ENCODE results near the gene REG4.
"Not testable (repeated sequence)": the region's sequence is repeated elsewhere in the genome, so short reads cannot be mapped to it uniquely, and the experiment has no call there.

The REG4 gene

DNA sequence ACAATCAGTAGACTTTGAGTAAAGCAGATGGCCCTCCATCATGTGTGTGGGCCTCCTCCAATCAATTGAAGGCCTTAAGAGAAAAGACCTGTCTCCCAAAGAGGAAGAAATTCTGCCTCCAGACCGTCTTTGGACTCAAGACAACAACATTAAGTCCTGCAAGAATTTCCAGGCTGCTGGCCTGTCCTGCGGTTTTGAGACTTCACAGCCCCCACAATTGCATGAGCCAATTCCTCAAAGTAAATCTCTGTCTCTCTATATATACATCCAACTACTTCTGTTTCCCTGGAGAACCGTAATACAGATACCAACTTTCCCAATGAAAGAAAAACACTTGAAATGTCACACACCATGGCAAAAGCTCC lies 16.4 kb downstream of the REG4 start:
- no CpG with 5 or more reads among the region's 3 CpGs for WGBS (ENCODE audit: insufficient coverage, insufficient read length)

DNA sequence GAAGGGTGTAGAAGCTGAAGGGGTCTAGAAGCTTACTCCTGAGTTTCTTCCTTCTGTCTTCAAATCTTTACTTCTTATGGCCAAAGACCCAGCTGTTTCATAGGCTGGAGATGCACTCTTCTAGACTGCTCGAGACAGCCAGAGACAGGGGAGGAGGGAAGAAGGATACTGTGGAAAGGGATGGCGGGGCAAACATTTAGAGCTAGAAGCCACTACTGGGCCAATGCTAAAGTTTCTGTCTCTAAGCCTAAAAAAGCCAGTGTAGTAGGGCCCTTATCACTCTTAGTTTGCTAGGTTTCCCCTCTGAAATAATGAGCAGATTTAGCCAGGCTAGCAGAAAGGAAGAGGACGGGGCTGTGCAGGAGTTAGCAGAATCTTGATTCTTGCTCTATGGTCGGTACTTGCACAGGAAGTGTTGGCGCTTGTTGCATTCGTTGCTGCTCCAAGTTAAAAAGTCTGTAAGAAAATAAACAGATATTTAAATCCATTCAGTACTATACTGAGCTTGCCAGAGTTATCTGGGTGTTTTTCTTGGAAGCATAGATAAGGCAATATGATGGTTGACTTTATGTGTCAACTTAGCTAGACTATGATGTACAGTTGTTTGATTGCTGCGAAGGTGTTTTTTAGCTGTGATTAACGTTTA lies 16.9 kb downstream of the REG4 start:
- Histone ChIP-seq H3K27me3 (ENCODE audit: control insufficient read depth, insufficient read depth, low read length) (no peaks in the 10 kb centered on the region), H3K27ac (ENCODE audit: low read length) (no peak overlapping the region), H3K4me1 (ENCODE audit: control insufficient read depth, insufficient read depth, low read length) (0 out of 2 replicates have a peak, but pooled peaks cover 2% of the 10 kb centered on the region), H3K9me3 (ENCODE audit: control insufficient read depth, insufficient read depth, low read length) (no peaks in the 10 kb centered on the region), H3K4me3 (ENCODE audit: low read length) (no peak overlapping the region), H3K36me3 (ENCODE audit: control insufficient read depth, insufficient read depth, low read length) (no peaks in the 10 kb centered on the region)
- no CpG with 5 or more reads among the region's 8 CpGs for WGBS (ENCODE audit: insufficient coverage, insufficient read length)
- DNase-seq (ENCODE audit: low read depth, low spot score): no peak

More for the DNA sequence above, 16.4 kb downstream of the REG4 start:
- Histone ChIP-seq H3K4me1 (ENCODE audit: control insufficient read depth, insufficient read depth, low read length) (0 out of 2 replicates have a peak, but pooled peaks cover 2% of the 10 kb centered on the region), H3K27ac (ENCODE audit: low read length) (no peak overlapping the region), H3K27me3 (ENCODE audit: control insufficient read depth, insufficient read depth, low read length) (no peaks in the 10 kb centered on the region), H3K4me3 (ENCODE audit: low read length) (no peak overlapping the region), H3K36me3 (ENCODE audit: control insufficient read depth, insufficient read depth, low read length) (no peaks in the 10 kb centered on the region), H3K9me3 (ENCODE audit: control insufficient read depth, insufficient read depth, low read length) (no peaks in the 10 kb centered on the region)
- DNase-seq (ENCODE audit: low read depth, low spot score): no peak

DNA sequence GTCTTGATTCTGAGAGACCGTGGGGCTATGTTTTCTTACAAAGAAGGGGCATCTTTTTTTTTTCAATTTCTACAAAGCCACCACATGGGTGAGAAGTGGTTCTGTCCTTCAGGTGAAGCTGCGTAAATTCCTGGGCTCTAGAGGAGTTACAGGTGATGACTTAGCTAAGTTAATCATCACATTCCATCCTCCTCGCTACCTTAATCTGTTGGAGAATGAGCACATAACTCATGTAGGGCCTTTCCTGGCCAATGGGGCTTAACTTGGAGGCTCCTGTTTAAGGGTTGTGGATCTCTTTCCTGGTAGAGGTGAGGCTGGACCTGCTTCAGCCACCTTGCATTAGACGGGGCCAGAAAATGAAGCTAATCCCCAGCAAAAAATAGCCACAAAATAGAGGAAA lies 19.9 kb downstream of the REG4 start:
- Histone ChIP-seq H3K9me3 (ENCODE audit: control insufficient read depth, insufficient read depth, low read length) (no peaks in the 10 kb centered on the region), H3K4me1 (ENCODE audit: control insufficient read depth, insufficient read depth, low read length) (0 out of 2 replicates have a peak, but pooled peaks cover 2% of the 10 kb centered on the region), H3K27ac (ENCODE audit: low read length) (no peak overlapping the region), H3K27me3 (ENCODE audit: control insufficient read depth, insufficient read depth, low read length) (no peaks in the 10 kb centered on the region), H3K36me3 (ENCODE audit: control insufficient read depth, insufficient read depth, low read length) (no peaks in the 10 kb centered on the region), H3K4me3 (ENCODE audit: low read length) (no peak overlapping the region)
- no peak for DNase-seq (ENCODE audit: low read depth, low spot score)
- WGBS (ENCODE audit: insufficient coverage, insufficient read length): no CpG with 5 or more reads among the region's 4 CpGs

DNA sequence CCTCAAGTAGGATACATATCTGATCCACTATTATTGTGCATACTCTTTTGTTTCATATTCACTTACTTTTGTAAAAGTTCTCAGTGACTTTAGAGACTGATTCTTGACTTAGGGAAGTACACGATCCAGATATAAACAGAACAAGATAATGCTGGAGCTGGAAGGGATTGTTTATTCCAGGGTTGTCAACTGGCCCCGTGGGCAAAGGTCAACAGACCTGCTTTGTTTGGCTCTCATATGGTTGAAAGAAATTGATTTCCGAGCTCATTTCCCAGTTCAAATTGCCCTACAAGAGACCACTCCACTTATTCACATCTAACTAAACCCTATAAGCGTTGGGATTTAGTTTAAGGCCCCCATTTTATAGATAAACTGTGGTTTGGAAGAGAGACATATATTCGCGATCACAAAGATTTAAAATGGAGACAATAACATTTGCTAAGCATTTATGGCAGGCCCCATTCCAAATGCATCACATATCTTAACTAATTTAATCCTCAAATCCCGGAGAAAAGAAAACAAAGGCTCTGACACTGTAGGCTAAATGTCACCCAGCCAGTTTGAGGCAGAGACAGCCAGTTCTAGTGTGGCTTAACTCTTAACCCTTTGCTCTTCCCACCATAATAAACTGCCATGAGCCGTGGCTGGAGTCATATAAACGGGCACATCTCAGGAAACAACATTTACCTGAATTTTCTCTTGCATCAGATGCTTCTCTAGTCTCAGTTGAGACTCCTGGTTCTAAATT lies 20.6 kb downstream of the REG4 start:
- no CpG with 5 or more reads among the region's 9 CpGs for whole genome bisulfite sequencing (ENCODE audit: insufficient coverage, insufficient read length)
- Histone ChIP-seq H3K4me1 (ENCODE audit: control insufficient read depth, insufficient read depth, low read length) (0 out of 2 replicates have a peak, but pooled peaks cover 2% of the 10 kb centered on the region), H3K9me3 (ENCODE audit: control insufficient read depth, insufficient read depth, low read length) (no peaks in the 10 kb centered on the region), H3K36me3 (ENCODE audit: control insufficient read depth, insufficient read depth, low read length) (no peaks in the 10 kb centered on the region), H3K27me3 (ENCODE audit: control insufficient read depth, insufficient read depth, low read length) (no peaks in the 10 kb centered on the region), H3K27ac (ENCODE audit: low read length) (no peak overlapping the region), H3K4me3 (ENCODE audit: low read length) (no peak overlapping the region)
- DNase-seq (ENCODE audit: low read depth, low spot score): no peak

DNA sequence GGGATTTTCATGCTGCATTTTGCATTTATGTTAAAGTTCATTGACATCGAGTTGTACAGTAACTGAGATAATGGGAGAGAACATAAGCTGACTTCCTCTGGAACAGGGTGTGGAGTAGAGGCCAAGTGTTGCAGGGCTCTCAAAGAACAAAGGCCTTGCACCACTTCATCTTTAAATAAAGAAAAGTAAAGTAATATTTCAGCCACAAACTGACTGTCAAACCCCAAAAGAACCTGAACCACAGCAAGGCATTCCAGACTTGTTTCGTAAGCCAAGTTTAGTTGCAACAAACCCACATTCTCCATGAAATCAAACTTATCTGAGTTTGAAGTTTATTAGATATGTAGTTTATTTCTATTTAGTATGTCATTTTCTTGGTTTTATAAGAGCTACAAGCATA lies 23.5 kb downstream of the REG4 start:
- WGBS (ENCODE audit: insufficient coverage, insufficient read length): no CpG with 5 or more reads among the region's 2 CpGs
- Histone ChIP-seq H3K9me3 (ENCODE audit: control insufficient read depth, insufficient read depth, low read length) (no peaks in the 10 kb centered on the region), H3K4me3 (ENCODE audit: low read length) (no peak overlapping the region), H3K4me1 (ENCODE audit: control insufficient read depth, insufficient read depth, low read length) (0 out of 2 replicates have a peak, but pooled peaks cover 2% of the 10 kb centered on the region), H3K36me3 (ENCODE audit: control insufficient read depth, insufficient read depth, low read length) (no peaks in the 10 kb centered on the region), H3K27me3 (ENCODE audit: control insufficient read depth, insufficient read depth, low read length) (no peaks in the 10 kb centered on the region), H3K27ac (ENCODE audit: low read length) (no peak overlapping the region)
- no peak for DNase-seq (ENCODE audit: low read depth, low spot score)

DNA sequence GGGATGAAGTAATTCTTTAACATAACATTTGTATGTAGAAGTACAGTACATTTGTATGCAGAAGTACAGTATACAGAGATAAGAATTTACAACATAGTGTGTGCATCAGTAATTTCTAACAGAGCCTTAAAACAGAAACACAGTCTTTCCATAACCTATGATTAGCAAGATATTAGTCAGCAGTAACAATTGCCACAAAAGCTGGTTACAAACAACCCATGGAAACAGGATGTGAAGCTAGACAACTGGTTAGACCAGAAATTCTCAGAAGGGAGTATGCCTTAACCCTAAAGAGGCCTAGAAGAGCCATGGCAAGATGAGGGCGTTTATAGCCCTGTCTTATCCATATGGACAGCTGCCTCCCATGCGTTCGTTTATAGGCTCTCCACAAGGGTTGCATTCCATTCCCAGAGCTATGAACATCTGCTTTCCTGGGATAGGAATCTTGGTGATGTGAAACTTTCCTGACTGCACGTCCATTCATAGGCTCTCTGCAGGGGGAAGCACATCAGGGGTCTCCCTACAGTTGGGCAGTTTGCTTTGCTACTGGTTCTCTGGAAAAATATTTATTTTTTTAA lies 24.7 kb downstream of the REG4 start:
- not testable (repeated sequence) for DNase-seq (ENCODE audit: low read depth, low spot score); H3K9me3 ChIP-seq (ENCODE audit: control insufficient read depth, insufficient read depth, low read length); H3K27ac ChIP-seq (ENCODE audit: low read length); H3K36me3 ChIP-seq (ENCODE audit: control insufficient read depth, insufficient read depth, low read length); H3K27me3 ChIP-seq (ENCODE audit: control insufficient read depth, insufficient read depth, low read length); H3K4me1 ChIP-seq (ENCODE audit: control insufficient read depth, insufficient read depth, low read length); H3K4me3 ChIP-seq (ENCODE audit: low read length)
- WGBS (ENCODE audit: insufficient coverage, insufficient read length): no CpG with 5 or more reads among the region's 4 CpGs

DNA sequence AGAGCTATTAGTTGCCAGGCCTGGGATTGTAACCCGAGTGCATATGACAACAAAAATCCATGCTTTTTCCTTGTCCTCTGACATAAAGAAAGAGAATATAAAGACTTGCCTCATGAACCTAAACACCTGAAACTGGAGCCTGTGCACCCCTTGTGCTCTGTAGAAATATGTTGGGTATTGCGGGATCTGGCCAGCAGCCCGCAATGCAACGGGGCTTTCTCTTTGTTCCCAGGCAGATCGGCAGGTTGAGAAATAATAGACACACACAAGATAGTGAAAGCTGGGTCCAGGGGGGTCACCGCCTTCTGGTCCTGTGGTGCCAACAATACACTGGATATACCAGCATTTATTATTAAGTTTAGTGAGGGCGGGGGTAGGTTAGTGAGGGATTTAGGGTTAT lies 25.2 kb downstream of the REG4 start:
- H3K9me3 ChIP-seq (ENCODE audit: control insufficient read depth, insufficient read depth, low read length); H3K4me1 ChIP-seq (ENCODE audit: control insufficient read depth, insufficient read depth, low read length); DNase-seq (ENCODE audit: low read depth, low spot score); H3K4me3 ChIP-seq (ENCODE audit: low read length); H3K36me3 ChIP-seq (ENCODE audit: control insufficient read depth, insufficient read depth, low read length); H3K27me3 ChIP-seq (ENCODE audit: control insufficient read depth, insufficient read depth, low read length); H3K27ac ChIP-seq (ENCODE audit: low read length): not testable (repeated sequence)
- WGBS (ENCODE audit: insufficient coverage, insufficient read length): no CpG with 5 or more reads among the region's 7 CpGs

DNA sequence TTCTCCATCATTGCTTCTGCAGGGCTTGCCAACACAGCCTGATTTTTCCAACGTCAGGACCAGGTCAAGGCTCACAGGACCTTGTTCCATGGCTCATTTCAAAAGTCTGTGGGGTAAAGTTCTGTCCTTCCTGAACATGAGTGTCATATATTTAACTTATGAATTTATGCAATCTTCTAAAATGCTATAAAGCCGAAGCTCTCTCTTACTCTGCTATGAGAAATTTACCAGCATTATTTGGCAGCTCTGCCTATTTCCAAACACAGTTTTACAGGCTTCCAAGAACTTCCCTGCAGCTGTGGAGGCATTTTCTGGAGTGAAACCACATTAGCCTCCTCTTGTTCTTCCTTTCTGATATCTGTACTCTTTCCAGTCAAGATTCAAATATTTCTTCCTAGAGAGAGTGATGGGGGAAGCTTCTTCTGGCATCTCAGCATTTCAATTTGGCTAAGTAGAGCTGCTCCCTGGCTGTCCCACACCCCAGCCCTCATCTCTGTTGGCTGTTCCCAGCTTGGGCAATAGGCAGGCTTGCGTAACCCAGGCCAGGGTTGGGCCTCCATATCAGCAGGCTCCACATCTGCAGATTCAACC lies 27.0 kb downstream of the REG4 start:
- H3K9me3 ChIP-seq (ENCODE audit: control insufficient read depth, insufficient read depth, low read length): no peaks in the 10 kb centered on the region
- H3K27ac ChIP-seq (ENCODE audit: low read length): no peak overlapping the region
- DNase-seq (ENCODE audit: low read depth, low spot score): no peak
- H3K4me1 ChIP-seq (ENCODE audit: control insufficient read depth, insufficient read depth, low read length): no peaks in the 10 kb centered on the region
- no peak overlapping the region for H3K4me3 ChIP-seq (ENCODE audit: low read length)
- H3K27me3 ChIP-seq (ENCODE audit: control insufficient read depth, insufficient read depth, low read length): no peaks in the 10 kb centered on the region
- WGBS (ENCODE audit: insufficient coverage, insufficient read length): no CpG with 5 or more reads among the region's 3 CpGs
- no peaks in the 10 kb centered on the region for H3K36me3 ChIP-seq (ENCODE audit: control insufficient read depth, insufficient read depth, low read length)

DNA sequence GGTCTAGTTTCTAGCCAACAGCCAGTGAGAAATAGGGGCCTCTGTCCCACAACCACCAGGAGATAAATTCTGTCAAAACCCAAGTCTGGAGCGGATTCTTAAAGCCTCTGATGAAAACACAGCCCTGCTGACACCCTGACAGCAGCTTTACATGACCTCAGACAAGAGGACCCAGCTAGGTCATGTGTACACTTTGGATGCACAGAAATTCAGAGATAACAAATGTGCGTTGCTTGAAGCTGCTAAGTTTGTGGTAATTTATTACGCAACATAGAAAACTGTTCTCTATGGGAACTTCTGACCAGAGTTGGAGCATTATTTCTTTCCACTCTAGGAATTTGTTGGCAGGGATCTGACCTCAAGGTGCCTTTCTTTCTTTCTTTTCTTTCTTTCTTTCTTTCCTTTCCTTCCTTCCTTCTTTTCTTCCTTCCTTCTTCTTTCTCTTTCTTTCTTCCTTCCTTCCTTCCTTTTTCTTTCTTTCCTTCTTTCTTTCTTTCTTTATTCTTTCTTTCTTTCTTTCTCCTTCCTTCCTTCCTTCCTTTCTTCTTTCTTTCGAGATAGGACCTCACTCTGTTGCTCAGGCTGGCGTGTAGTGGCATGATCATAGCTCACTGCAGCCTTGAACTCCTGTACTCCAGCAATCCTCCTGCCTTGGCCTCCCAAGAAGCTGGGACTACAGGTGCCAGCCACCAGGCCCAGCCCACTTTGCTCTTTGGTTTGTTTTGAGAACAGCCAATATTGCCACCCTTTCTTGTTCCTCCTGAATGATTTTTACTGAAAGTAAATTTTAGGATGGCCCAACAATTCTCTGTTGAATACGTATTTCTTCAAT lies 27.7 kb downstream of the REG4 start:
- H3K27ac ChIP-seq (ENCODE audit: low read length): no peak overlapping the region
- no peak overlapping the region for H3K4me3 ChIP-seq (ENCODE audit: low read length)
- H3K9me3 ChIP-seq (ENCODE audit: control insufficient read depth, insufficient read depth, low read length): no peaks in the 10 kb centered on the region
- no peaks in the 10 kb centered on the region for H3K36me3 ChIP-seq (ENCODE audit: control insufficient read depth, insufficient read depth, low read length)
- no peak for DNase-seq (ENCODE audit: low read depth, low spot score)
- H3K27me3 ChIP-seq (ENCODE audit: control insufficient read depth, insufficient read depth, low read length): no peaks in the 10 kb centered on the region
- H3K4me1 ChIP-seq (ENCODE audit: control insufficient read depth, insufficient read depth, low read length): no peaks in the 10 kb centered on the region
- no CpG with 5 or more reads among the region's 6 CpGs for WGBS (ENCODE audit: insufficient coverage, insufficient read length)
